Testis (tissue), 3 donors: ENCODE measurements around the gene ATAD3B. TPM values are rescaled to one million over a fixed set of nuclear protein-coding genes. Genes with fewer than 3 reads are reported as not detected.
A peak's percentile ranks its signal among the peaks of the same experiment; 100 is the strongest.

Experiments
- DNase-seq: peaks from one replicate; pipeline ENCODE4 v3.0.0-alpha.2; 2019
- H3K27ac ChIP-seq, 2 donors: fragments of 200-600 bp; sonication (generic); one replicate each; pipeline ENCODE4 v1.5.1; 2019
- H3K27me3 ChIP-seq: fragments of 200-600 bp; sonication (generic); one replicate; pipeline ENCODE4 v1.5.1; 2019
- H3K36me3 ChIP-seq: fragments of 200-600 bp; sonication (generic); one replicate; pipeline ENCODE4 v1.5.1; 2017; ENCODE audit warnings: low read depth; ENCODE audit errors: missing control alignments
- H3K4me1 ChIP-seq: fragments of 200-600 bp; sonication (generic); one replicate; pipeline ENCODE4 v1.5.1; 2019
- H3K4me3 ChIP-seq, 2 donors: fragments of 200-600 bp; sonication (generic); one replicate each; pipeline ENCODE4 v1.5.1; 2017 to 2019
- H3K9me3 ChIP-seq: fragments of 200-600 bp; sonication (generic); one replicate; pipeline ENCODE4 v1.5.1; 2017
- POLR2A ChIP-seq: fragments of 450-650 bp; IDR thresholded peaks from one replicate; pipeline ENCODE4 v1.6.1; 2017; ENCODE audit warnings: antibody characterized with exemption, mild to moderate bottlenecking, moderate library complexity
- WGBS, 2 donors: methylation state at CpG; one replicate each; pipeline ENCODE4 v1.1.5; 2018; 5-methylcytosine and 5-hydroxymethylcytosine counted together
- intact Hi-C: fragments of 100-400 bp; cut with DNase I; formaldehyde crosslinking; loops from one replicate; pipeline ENCODE4 v1.15.1; 2023; ENCODE audit warnings: low total_unique reads
- polyA plus RNA-seq: library from polyadenylated mRNA; stranded (reverse); fragments of 350-450 nt; fragmentation: Illumina TruSeq; extraction: RNeasy Lipid Tissue Mini Kit (QIAGEN cat#74804); gene quantifications from one replicate; pipeline ENCODE4 v1.2.3, GENCODE V29; 2014; ENCODE audit warnings: low read depth, low replicate concordance; ENCODE audit not compliant: insufficient read depth
- total RNA-seq, 2 donors: library from RNA; depleted of rRNA; stranded (reverse); fragments of >200 nt; gene quantifications; one replicate each; pipeline ENCODE4 v1.2.3, GENCODE V29; 2016
- TF ChIP-seq, protein P1 (sequence below), 3 experiments: fragments of 450-650 bp in 2 of 3; fragments of 200-600 bp in 1 of 3; sonication (generic) in 1 of 3; IDR thresholded peaks; one replicate each; pipeline ENCODE4 v1.5.1; 2016 to 2019; ENCODE audit warnings: antibody characterized with exemption in 3 of 3, mild to moderate bottlenecking in 2 of 3, moderate library complexity in 1 of 3

Gene ATAD3B
- total and polyA plus RNA-seq, 3 donors from 2014 or later, result 19.1 to 55.6 (median 46.3) TPM

- intact Hi-C loops, result no loop called here
- Histone ChIP-seq H3K4me3 (peak within 1 kb of the TSS; percentile 59), H3K27me3 (no peaks in the 10 kb centered on the region), H3K9me3 (no peaks in the 10 kb centered on the region), H3K4me1 (peaks cover 72% of the 10 kb centered on the region), H3K27ac (peak within 1 kb of the TSS; percentile 88 to 89), H3K36me3 (no peaks in the 10 kb centered on the region)
- peak; percentile 86 for DNase-seq
- TF ChIP-seq POLR2A, result no peak
- TF ChIP-seq, protein P1, sequence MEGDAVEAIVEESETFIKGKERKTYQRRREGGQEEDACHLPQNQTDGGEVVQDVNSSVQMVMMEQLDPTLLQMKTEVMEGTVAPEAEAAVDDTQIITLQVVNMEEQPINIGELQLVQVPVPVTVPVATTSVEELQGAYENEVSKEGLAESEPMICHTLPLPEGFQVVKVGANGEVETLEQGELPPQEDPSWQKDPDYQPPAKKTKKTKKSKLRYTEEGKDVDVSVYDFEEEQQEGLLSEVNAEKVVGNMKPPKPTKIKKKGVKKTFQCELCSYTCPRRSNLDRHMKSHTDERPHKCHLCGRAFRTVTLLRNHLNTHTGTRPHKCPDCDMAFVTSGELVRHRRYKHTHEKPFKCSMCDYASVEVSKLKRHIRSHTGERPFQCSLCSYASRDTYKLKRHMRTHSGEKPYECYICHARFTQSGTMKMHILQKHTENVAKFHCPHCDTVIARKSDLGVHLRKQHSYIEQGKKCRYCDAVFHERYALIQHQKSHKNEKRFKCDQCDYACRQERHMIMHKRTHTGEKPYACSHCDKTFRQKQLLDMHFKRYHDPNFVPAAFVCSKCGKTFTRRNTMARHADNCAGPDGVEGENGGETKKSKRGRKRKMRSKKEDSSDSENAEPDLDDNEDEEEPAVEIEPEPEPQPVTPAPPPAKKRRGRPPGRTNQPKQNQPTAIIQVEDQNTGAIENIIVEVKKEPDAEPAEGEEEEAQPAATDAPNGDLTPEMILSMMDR (IDR thresholded peaks at IDR 0.05), result no peak
- WGBS, 2 donors, result 7 to 57% methylated on average over 7 to 44 of the region's 89 CpGs
These were observed 36.3 kb upstream of the ATAD3B start, which contains the start of gene VWA1 for GRCh38 chr1:1435106-1435903. Gene VWA1 (plus strand): TSS chr1:1435690. CDS start chr1:1435749, 59 bp downstream.

GRCh38 chr1:1435911-1436629, 35.5 kb upstream of the ATAD3B start:
- Histone ChIP-seq H3K4me1 (peaks cover 72% of the 10 kb centered on the region), H3K9me3 (no peaks in the 10 kb centered on the region), H3K27me3 (no peaks in the 10 kb centered on the region), H3K27ac (peak overlapping the region in 1 of 2 donors; percentile 89), H3K36me3 (no peaks in the 10 kb centered on the region), H3K4me3 (peak overlapping the region; percentile 59)
- 14 to 28% methylated on average over 4 to 27 of the region's 40 CpGs for WGBS, 2 donors
- intact Hi-C loops, result no loop called here
- TF ChIP-seq, protein P1 (IDR thresholded peaks at IDR 0.05), result no peak
- TF ChIP-seq POLR2A, result no peak
- no peak for DNase-seq

DNA sequence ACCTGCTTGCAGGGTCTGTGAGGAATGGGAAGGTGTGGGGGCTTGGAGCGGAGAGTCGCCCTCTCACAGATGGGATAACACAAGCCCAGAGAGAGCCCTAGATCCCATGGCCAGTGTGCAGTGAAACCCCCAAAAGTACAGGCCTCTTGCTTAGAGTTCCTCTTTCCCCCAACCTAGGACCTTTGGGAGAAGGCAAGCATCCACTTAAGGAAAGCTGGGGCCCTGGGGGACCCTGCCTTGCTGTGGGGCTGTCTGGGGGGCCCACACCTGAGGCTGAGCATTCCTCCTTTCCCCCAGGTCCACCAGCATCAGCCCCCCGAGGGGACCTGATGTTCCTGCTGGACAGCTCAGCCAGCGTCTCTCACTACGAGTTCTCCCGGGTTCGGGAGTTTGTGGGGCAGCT, 34.9 kb upstream of the ATAD3B start:
- Histone ChIP-seq H3K36me3 (no peaks in the 10 kb centered on the region), H3K9me3 (no peaks in the 10 kb centered on the region), H3K27ac (no peak overlapping the region), H3K4me3 (peak overlapping the region in 1 of 2 donors; percentile 59), H3K27me3 (no peaks in the 10 kb centered on the region), H3K4me1 (peaks cover 72% of the 10 kb centered on the region)
- intact Hi-C loops, result no loop called here
- TF ChIP-seq POLR2A, result no peak
- TF ChIP-seq, protein P1 (IDR thresholded peaks at IDR 0.05), result no peak
- DNase-seq, result no peak
- 82 to 84% methylated on average over 7 of the region's 7 CpGs for WGBS, 2 donors

DNA sequence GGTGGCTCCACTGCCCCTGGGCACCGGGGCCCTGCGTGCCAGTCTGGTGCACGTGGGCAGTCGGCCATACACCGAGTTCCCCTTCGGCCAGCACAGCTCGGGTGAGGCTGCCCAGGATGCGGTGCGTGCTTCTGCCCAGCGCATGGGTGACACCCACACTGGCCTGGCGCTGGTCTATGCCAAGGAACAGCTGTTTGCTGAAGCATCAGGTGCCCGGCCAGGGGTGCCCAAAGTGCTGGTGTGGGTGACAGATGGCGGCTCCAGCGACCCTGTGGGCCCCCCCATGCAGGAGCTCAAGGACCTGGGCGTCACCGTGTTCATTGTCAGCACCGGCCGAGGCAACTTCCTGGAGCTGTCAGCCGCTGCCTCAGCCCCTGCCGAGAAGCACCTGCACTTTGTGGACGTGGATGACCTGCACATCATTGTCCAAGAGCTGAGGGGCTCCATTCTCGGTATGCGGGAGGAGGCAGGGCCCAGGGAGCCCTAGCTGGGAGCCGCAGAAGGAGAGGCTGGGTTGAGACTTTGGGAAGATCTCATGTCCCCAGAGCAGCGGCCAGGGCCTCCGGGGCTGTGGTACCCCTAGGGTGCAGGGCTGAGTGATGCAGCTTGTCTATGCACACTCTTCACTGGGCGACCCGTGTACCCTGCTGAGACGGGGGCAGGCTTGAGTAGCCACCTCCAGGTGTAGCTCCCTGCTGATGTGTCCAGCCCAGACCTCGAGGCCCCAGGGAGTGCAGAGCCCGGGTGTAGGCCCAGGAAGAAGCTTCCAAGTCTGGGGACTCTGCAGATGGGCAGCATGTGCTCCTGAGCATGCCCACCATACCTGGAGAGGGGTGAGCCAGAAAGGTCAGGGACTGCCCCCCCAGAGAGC, 34.3 kb upstream of the ATAD3B start:
- Histone ChIP-seq H3K27me3 (no peaks in the 10 kb centered on the region), H3K36me3 (no peaks in the 10 kb centered on the region), H3K4me3 (no peak overlapping the region), H3K27ac (no peak overlapping the region), H3K4me1 (peaks cover 72% of the 10 kb centered on the region), H3K9me3 (no peaks in the 10 kb centered on the region)
- intact Hi-C loops, result no loop called here
- TF ChIP-seq POLR2A, result no peak
- TF ChIP-seq, protein P1 (IDR thresholded peaks at IDR 0.05), result no peak
- WGBS, 2 donors, result 71 to 100% methylated on average over 8 to 31 of the region's 31 CpGs
- DNase-seq, result no peak
